Natural killer cell treated with Interleukin-12 subunit alpha and Interleukin-12 subunit beta and Interleukin-15 and Interleukin-18, amount 100 ng/mL, for 72 hours (primary cell): ENCODE results near the gene SPRYD4. TPM values are rescaled to one million over a fixed set of nuclear protein-coding genes. Genes with fewer than 3 reads are reported as not detected.

ENCODE experiments used
- ATAC-seq, 2 donors: fragments of 150-1000 bp; cut with Tn5 transposase in 1 of 2; sonication (Bioruptor Pico), chemical (Tn5 transposase) in 1 of 2; 2 replicates each; pipeline ENCODE4 v1.10.0; 2021
- DNase-seq: peaks from one replicate; pipeline ENCODE4 v3.0.0; 2022; ENCODE audit warnings: low spot score
- H3K27ac Mint-ChIP-seq, 2 donors: 1 replicate in 1 of 2; 2 replicates in 1 of 2; pipeline ENCODE4 v1.8.0; 2022; ENCODE audit warnings: mixed read lengths in 2 of 2, mild to moderate bottlenecking in 1 of 2, moderate library complexity in 1 of 2
- H3K27me3 Mint-ChIP-seq, 2 donors: 1 replicate in 1 of 2; 2 replicates in 1 of 2; pipeline ENCODE4 v1.8.0; 2022; ENCODE audit warnings: mixed read lengths in 2 of 2
- H3K36me3 Mint-ChIP-seq: one replicate; pipeline ENCODE4 v1.8.0; 2022; ENCODE audit warnings: mixed read lengths
- H3K4me1 Mint-ChIP-seq, 2 donors: 1 replicate in 1 of 2; 2 replicates in 1 of 2; pipeline ENCODE4 v1.8.0; 2022; ENCODE audit warnings: low read depth in 2 of 2, mixed read lengths in 2 of 2, mild to moderate bottlenecking in 1 of 2
- H3K4me3 Mint-ChIP-seq: one replicate; pipeline ENCODE4 v1.8.0; 2022; ENCODE audit warnings: mixed read lengths
- H3K9me3 Mint-ChIP-seq: 2 replicates; pipeline ENCODE4 v1.8.0; 2022; ENCODE audit warnings: mixed read lengths
- total RNA-seq, 2 donors: library from RNA; stranded (reverse); gene quantifications; one replicate each; pipeline ENCODE4 v1.2.3, GENCODE V29; 2022

SPRYD4 gene
- total RNA-seq, 2 donors from 2014 or later, result 2.8 to 6.9 TPM

DNA sequence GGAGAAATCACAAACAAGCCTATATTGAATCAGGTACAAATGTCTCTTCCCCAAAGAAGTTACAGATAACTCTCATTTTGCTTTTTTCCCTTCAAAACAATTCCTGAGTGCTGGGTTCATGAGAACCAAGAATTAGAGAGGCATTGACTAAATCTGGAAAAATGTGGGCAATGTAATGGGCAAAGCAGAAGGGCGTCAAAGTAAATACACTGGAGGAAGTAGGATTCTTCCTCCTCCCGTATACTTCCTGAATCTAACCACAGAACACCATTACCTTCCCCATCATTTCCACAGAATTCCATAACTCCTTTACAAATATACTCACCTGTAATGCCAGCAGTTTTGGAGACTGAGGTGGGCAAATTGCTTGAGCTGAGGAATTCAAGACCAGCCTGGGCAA is 50.2 kb downstream of the SPRYD4 start:
- Mint-ChIP-seq H3K4me3 (no peak overlapping the region), H3K4me1 (peaks cover 21 to 33% of the 10 kb centered on the region in 2 donors)
- no peak for ATAC-seq

DNA sequence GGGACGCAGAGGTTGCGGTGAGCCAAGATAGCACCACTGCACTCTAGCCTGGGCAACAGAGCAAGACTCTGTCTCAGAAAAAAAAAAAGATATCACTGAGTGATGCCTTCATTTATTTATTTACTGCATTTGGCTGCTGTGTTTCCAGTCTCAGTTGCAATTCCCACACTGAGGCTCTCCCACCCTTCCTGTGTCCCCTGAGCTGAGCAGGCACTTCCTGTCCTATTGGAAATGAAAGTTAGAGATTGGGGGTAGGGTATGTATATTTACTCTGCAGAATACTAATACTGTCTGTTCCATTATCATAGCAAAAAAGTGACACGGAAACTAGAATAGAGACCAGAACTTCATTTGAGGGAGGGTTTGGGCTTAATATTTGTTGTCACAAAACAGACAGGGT is 51.7 kb downstream of the SPRYD4 start:
- no peaks in the 10 kb centered on the region for H3K36me3 Mint-ChIP-seq
- DNase-seq (no peak), ATAC-seq (no peak)
- H3K27ac Mint-ChIP-seq, result no peak overlapping the region
- H3K4me3 Mint-ChIP-seq, result no peak overlapping the region
- no peaks in the 10 kb centered on the region for H3K27me3 Mint-ChIP-seq
- H3K9me3 Mint-ChIP-seq, result no peaks in the 10 kb centered on the region
- peaks cover 21 to 30% of the 10 kb centered on the region in 2 donors for H3K4me1 Mint-ChIP-seq

More for the DNA sequence above, 50.2 kb downstream of the SPRYD4 start:
- no peaks in the 10 kb centered on the region for H3K27me3 Mint-ChIP-seq
- H3K36me3 Mint-ChIP-seq, result no peaks in the 10 kb centered on the region
- no peak overlapping the region for H3K27ac Mint-ChIP-seq
- DNase-seq, result no peak
- no peaks in the 10 kb centered on the region for H3K9me3 Mint-ChIP-seq

DNA sequence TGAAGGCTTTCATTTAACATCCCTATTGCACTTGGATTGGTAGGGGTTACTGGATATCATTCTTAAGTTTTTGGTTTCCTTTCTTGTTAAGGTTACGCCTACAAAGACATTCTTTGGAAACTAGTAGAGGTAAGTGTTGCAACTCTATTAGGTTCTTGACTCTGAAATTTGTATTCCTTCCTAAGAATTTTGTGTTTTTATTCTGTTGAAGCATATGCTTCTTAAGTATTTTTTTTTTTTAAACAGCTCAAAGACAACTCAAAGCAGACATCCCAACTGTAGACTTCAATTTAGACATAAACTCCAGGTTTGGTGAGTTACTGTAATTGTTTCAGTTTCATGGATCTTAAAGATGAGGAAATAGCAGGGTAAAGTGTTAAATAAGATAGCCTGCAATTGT is 52.1 kb downstream of the SPRYD4 start:
- Mint-ChIP-seq H3K27me3 (no peaks in the 10 kb centered on the region), H3K36me3 (no peaks in the 10 kb centered on the region), H3K27ac (no peak overlapping the region), H3K9me3 (no peaks in the 10 kb centered on the region), H3K4me1 (peaks cover 21 to 30% of the 10 kb centered on the region in 2 donors), H3K4me3 (peak overlapping the region; percentile 80)
- no peak for ATAC-seq
- DNase-seq, result no peak

DNA sequence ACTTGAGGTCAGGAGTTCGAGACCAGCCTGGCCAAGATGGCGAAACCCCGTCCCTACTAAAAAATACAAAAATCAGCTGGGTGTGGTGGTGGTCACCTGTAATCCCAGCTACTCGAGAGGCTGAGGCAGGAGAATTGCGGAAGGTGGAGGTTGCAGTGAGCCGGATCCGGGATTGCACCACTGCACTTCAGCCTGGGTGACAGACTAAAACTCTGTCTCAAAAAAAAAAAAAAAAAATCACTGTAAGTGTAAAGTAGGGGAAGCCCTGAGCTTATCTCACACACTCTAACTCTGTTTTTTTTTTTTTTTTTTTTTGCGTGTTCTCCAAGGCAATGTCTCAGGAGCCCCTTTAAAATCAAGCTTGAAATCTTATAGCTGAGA is 52.8 kb downstream of the SPRYD4 start:
- Mint-ChIP-seq H3K4me3 (peak overlapping the region; percentile 80), H3K9me3 (no peaks in the 10 kb centered on the region), H3K27me3 (no peaks in the 10 kb centered on the region), H3K36me3 (no peaks in the 10 kb centered on the region), H3K4me1 (peaks cover 21 to 30% of the 10 kb centered on the region in 2 donors), H3K27ac (peak overlapping the region; percentile 33 to 50)
- DNase-seq (no peak), ATAC-seq (no peak)

DNA sequence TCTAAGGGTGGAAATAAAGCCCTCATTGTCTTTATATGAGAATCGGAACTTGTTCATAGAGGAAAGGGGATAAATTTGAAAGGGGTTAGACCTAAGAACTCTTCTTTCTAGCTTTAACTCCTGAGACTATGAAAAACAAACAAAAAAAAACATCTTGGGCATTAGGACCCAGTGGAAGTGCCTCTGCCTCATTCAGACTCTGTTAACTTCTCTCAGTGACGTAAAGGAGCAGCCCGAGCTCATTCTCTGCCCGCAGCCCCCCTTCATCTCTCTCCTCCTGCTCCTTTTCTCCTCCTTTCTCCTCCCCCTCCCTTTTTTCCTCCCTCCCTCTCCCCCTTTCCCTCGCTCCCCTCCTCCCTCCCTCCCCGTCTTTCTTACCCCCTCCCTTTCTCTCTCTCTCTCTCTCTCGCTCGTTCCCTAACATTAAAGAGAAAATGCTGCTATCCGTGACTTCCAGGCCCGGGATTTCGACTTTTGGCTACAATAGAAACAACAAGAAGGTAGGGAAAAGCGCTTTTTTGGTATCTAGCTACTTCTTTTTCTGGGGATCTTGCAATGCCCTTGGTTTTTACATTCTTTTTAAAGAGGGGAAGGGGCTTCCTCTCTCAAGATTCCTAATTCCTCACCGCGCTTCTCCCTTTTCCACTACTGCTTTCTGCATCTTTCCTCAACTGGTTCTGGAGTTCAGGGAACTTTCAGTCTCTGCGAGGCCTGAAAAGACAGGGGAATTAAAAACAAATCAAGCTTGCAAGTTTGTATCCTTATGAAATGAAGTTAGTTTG is 53.4 kb downstream of the SPRYD4 start, which contains the start of gene RBMS2:
Gene RBMS2, plus strand, starts transcription at position 231 of the 782 bp plus-strand sequence. Its CDS starts 204 bp downstream, at position 435.
- ATAC-seq, result peak; percentile 63 to 77
- DNase-seq, result no peak
- peak within 1 kb of the TSS; percentile 33 to 50 for H3K27ac Mint-ChIP-seq
- H3K4me3 Mint-ChIP-seq, result peak within 1 kb of the TSS; percentile 80
- no peaks in the 10 kb centered on the region for H3K9me3 Mint-ChIP-seq
- H3K36me3 Mint-ChIP-seq, result no peaks in the 10 kb centered on the region
- H3K4me1 Mint-ChIP-seq, result peaks cover 21 to 30% of the 10 kb centered on the region in 2 donors
- H3K27me3 Mint-ChIP-seq, result no peaks in the 10 kb centered on the region

DNA sequence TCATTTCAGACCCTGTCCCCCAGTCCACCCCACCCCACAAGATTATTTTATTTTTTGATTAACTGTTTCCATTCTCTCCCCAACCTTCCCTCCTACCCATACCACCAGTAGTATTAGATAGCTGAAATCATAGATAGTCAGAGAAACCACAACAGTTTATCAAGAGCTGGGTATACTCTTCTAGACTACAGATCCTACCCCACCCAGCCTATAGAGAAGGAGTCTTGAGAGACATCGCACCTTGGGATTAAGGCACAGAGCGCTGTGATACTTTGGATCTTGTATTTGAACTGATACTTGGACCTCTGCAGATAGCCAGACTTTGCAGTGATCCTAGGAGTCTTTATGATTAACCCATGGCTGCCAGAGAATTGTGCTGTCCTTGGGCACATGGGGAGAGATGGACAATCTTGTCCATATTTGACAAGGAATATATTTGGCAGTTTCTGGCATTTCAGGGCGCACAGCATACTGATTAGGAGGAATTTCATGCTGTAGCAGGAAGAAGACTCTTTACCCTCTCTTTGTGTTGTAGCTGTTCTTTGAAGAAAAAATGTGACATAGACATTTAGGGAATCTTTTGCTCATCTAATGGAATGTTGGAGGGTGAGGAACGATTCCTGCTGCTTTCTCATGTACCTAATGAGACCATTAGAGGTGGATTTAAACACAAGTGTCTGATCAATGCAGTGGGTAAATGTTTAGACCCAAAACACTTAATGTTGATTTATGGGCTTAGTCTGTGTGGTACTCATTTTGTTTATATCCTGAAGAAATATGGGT is 54.2 kb downstream of the SPRYD4 start:
- Mint-ChIP-seq H3K27me3 (no peaks in the 10 kb centered on the region), H3K4me1 (peaks cover 21 to 30% of the 10 kb centered on the region in 2 donors), H3K9me3 (no peaks in the 10 kb centered on the region), H3K4me3 (peak overlapping the region; percentile 80), H3K36me3 (no peaks in the 10 kb centered on the region), H3K27ac (peak overlapping the region; percentile 33 to 50)
- no peak for DNase-seq
- ATAC-seq, result no peak

DNA sequence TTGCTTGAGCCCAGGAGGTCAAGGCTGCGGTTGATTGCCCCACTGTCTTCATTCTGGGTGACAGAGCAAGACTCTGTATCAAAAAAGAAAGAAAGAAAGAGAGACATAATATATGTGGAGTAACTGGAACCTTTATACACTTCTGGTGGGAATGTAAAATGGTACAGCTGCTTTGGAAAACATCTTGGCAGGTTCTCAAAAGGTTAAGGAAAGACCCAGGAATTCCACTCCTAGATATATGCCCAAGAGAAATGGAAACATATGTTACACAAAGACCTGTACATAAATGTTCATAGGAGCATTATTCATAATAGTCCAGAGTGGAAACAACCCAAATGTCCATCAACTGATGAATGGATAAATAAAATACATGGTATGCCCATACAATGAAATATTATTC is 60.5 kb downstream of the SPRYD4 start:
- Mint-ChIP-seq H3K27ac (no peak overlapping the region), H3K27me3 (no peaks in the 10 kb centered on the region), H3K4me3 (no peak overlapping the region), H3K36me3 (no peaks in the 10 kb centered on the region), H3K9me3 (no peaks in the 10 kb centered on the region), H3K4me1 (no peaks in the 10 kb centered on the region)
- DNase-seq, result no peak
- ATAC-seq, result no peak

Other genes with a start within 250 kb of the SPRYD4 start
- gene RNF41, start 246.7 kb upstream of the SPRYD4 start, total RNA-seq, result 10 to 100 TPM; 34.1 to 48.8 TPM
- gene NABP2, start 244.2 kb upstream of the SPRYD4 start, total RNA-seq, result 10 to 100 TPM; 66.3 to 81.6 TPM
- 1 to 10 TPM in 1 of 2 donors, under 1 TPM in 1; 0.50 to 1.4 TPM for gene SLC39A5, start 238.5 kb upstream of the SPRYD4 start, total RNA-seq
- 10 to 100 TPM; 59.3 to 99.3 TPM for gene ANKRD52, start 210.2 kb upstream of the SPRYD4 start, total RNA-seq
- gene COQ10A, start 201.6 kb upstream of the SPRYD4 start, total RNA-seq, result 10 to 100 TPM; 15.4 to 26.1 TPM
- gene CS, start 168.2 kb upstream of the SPRYD4 start, total RNA-seq, result 100 to 1,000 TPM; 206 to 278 TPM
- 100 to 1,000 TPM; 132 to 162 TPM for gene CNPY2, start 152.6 kb upstream of the SPRYD4 start, total RNA-seq
- gene PAN2, start 134.6 kb upstream of the SPRYD4 start, total RNA-seq, result 10 to 100 TPM; 22.8 to 42.8 TPM
- gene IL23A, start 129.7 kb upstream of the SPRYD4 start, total RNA-seq, result 1 to 10 TPM in 1 of 2 donors, under 1 TPM in 1; 0.84 to 1.3 TPM
- gene STAT2, start 108.5 kb upstream of the SPRYD4 start, total RNA-seq, result 100 to 1,000 TPM in 1 of 2 donors, 10 to 100 TPM in 1; 97.7 to 104 TPM
- gene APOF, start 105.7 kb upstream of the SPRYD4 start, total RNA-seq, result not detected
- gene TIMELESS, start 19.2 kb upstream of the SPRYD4 start, total RNA-seq, result 10 to 100 TPM; 29.8 to 80.6 TPM
- gene MIP, start 13.9 kb upstream of the SPRYD4 start, total RNA-seq, result under 1 TPM in 1 of 2 donors, not detected in 1; 0.75 TPM
- under 1 TPM in 1 of 2 donors, not detected in 1; 0.17 TPM for gene GLS2, start 19.6 kb downstream of the SPRYD4 start, total RNA-seq
- gene RBMS2, start 53.2 kb downstream of the SPRYD4 start, total RNA-seq, result 1 to 10 TPM; 1.5 to 2.9 TPM
- 100 to 1,000 TPM; 140 to 153 TPM for gene BAZ2A, start 161.7 kb downstream of the SPRYD4 start, total RNA-seq
- 100 to 1,000 TPM; 663 to 739 TPM for gene ATP5F1B, start 177.4 kb downstream of the SPRYD4 start, total RNA-seq
- 100 to 1,000 TPM; 201 to 270 TPM for gene PTGES3, start 219.7 kb downstream of the SPRYD4 start, total RNA-seq